GM19025 (cell line): Measurements from ENCODE around the gene KSR1.

Source experiments
- ATAC-seq: cut with Tn5 transposase; IDR thresholded peaks from one replicate; pipeline ENCODE4 v1.9.1; 2021; ENCODE audit warnings: mild to moderate bottlenecking, low read depth, moderate library complexity; ENCODE audit not compliant: unreplicated experiment

KSR1 gene

DNA sequence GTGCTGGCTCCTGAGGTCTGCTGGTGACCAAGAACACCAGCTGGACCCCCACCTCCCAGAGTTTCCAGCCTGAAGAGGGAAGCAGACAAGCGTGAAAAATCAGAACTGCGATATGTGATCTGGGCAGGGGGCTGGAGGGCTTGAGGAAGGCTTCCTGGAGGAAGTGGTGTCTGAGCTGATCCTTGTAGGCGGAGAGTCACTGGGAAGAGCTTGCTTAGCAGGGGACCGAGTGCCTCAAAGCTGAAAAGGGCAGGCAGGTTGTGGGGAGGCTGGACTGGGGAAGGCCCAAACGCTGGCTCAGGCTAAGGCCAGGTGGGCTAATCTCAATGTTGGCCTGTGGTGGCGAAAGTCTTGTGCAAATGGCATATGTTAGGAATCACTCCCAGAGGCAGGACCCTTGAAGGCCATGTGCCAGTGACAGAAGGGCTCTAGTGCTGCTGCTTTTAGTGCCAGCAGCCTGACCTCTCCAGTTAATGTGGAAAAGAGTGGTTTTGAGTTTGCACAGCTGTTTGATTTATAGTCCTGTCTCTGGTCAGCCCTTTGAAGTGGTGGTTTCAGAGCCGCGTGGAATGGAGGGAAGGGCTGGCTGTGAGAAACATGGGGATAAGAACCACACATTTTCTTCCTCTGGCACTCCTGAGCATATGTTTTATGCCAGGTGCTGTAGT lies 89.4 kb downstream of the KSR1 start:
- no peak for ATAC-seq

- no peak for ATAC-seq
Measured at GRCh38 chr17:27546624-27547300, 90.5 kb downstream of the KSR1 start.

DNA sequence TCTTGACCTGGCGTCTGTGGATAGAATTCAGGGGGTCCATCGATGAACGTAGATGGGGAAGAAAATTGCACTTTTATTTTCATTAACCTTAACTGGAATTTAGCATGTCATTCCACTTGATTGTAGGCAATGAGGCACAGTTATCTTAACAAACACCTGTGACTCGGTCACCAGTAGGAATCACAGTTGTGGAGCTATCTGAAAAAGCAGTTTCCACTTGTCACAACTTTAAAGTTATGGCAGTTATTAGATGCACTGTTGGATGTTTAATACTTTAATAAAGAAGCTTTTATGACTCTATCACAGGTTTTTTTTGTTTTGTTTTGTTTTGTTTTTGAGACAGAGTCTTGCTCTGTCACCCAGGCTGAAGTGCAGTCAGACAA lies 91.0 kb downstream of the KSR1 start:
- no peak for ATAC-seq

- no peak for ATAC-seq
Measured at GRCh38 chr17:27548369-27548768, 92.1 kb downstream of the KSR1 start.

DNA sequence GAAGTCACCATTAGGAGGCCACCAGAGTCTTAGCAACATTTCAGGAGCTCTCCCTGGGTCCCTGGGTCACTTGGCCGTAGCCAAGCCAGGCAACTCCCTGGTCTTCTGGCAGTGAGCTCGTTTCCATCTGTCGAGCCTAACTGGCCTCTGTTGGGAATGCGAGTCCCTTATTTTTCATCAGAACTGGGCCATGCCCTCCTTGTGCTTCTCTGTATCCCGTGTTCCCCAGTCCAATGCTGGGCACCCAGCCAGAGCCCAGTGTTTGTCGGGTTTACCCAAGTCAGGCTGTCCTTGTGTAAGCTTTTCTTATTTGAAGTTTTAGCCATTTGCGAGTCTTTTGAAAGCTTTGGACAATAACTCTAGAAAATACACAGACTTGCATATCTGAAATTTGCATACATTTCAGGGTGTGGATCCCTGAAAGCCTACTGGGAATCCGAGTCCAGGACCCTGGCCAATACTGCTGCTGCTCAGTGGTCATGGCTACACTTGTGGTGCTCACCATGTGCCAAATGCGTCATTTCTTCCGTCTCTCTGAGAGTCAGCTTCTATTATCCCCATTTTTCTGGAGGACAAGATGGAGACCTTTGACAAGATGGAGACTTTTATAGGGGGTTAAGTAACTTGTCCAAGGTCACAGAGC lies 93.1 kb downstream of the KSR1 start:
- ATAC-seq: no peak

DNA sequence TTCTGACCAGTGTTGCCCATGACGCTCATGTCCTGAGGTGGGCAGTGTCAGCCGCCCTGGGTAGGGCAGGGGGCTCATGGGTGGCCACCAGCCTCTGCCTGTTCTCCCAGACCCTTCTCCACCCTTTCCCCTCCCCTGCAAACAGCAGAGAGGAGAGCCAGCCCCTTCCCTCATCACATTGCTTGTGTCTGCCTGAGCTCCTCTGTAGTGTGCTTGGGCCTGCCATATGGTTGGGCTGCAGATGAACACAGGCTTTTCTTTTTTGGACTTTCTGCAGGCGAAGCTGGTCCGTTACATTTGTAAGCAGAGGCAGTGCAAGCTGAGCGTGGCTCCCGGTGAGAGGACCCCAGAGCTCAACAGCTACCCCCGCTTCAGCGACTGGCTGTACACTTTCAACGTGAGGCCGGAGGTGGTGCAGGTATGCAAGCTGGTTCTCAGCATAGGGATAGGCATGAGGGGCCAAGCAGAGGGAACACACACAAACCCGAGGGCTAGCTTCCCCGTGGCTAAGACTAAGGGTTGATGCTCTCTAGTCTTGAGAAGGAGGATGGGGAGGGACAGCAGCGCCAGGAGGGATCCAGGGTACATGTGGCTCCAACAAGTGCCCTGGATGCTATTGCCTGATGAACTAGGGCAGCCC lies 94.2 kb downstream of the KSR1 start:
- no peak for ATAC-seq

- ATAC-seq: no peak
Measured at GRCh38 chr17:27550974-27551505, 94.8 kb downstream of the KSR1 start.

DNA sequence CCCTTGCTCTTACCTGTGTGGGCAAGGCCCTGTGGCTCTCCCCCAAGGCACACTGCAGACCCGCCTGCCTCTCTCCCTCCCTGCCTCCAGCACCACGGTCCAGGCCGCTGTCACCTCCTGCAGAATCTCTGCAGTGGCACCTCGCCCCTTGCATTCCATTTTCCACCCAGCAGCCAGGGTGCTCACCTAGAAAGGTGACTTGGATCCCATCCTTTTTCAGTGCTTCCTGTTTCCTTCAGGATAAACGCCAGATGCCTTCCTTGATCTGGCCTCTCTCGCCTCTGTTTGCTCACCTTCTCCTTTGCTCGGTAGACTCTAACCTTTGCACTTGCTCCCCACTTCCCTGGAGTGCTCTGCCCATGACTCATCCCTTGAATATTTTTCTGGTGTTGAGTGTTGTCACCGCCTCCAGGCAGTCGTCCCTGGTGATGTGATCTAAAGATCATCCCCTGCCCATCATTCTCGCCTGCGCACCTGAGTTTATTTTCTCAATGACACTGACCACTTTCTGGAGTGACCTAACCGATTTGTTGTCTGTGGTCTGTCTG lies 95.5 kb downstream of the KSR1 start:
- ATAC-seq: no peak

DNA sequence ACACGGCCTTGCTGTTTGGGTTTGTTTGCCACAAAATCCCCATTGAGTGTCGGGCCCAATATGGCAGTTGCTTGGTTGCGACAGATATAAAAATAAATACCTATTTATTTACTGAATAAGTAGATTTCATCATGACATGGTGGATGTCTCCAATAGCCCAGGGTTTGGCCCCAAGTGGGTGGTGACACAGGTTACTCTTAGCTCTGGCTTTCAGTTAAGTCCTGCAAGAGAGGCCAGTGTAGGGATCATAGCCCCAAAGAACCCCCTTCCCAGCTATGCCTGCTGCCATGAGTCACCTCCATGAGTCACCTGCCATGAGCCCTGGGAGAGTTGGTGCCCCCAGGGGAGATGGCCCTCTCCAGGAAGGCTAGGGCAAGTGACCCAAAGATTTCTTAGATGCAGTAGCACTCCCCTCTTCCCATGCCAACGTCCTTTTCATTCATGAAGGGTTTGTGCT lies 96.1 kb downstream of the KSR1 start:
- ATAC-seq: no peak

DNA sequence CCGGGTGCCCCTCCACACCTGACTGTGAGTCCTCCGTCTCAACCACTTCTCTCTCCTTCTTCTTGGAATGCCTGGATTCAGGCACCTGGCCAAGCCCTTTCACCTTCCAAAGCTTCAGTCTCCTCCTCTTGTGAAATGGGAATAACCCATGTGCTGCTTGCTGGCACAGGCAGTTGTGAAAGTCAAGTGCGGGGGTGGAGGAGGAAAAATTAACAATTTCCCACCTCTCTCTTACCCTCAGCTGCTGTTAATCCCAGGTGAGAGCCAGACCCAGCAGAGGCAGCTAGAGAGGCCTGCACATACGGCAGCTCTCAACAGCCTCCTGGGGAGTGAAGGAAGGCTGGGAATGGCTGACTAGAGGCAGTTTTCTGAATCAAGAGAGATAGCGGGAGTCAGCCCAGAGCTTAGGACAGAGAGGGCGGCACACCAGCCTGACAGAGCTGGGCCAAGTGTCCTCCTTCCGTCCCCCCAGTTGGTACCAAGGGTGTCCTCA lies 96.8 kb downstream of the KSR1 start:
- ATAC-seq: no peak

GRCh38 chr17:27554152-27554551 lies 97.9 kb downstream of the KSR1 start:
- ATAC-seq: no peak

DNA sequence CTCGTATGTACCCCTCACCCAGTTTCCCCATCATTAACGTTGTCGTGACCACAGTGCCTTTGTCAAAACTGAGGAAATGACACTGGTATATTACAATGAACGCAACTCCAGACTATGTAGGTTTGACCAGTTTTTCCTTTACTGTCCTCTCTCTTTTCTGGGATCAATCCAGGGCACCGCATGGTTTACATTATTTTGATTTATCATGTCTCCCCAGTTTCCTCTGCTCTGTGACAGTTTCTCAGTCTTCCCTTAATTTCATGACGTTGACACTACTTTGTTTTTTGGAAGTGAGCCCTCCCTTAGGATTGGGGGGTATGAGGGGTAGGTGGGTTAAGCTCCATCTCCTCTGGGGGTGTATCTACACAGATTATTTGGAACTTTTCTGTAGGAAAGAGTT lies 98.7 kb downstream of the KSR1 start:
- no peak for ATAC-seq

DNA sequence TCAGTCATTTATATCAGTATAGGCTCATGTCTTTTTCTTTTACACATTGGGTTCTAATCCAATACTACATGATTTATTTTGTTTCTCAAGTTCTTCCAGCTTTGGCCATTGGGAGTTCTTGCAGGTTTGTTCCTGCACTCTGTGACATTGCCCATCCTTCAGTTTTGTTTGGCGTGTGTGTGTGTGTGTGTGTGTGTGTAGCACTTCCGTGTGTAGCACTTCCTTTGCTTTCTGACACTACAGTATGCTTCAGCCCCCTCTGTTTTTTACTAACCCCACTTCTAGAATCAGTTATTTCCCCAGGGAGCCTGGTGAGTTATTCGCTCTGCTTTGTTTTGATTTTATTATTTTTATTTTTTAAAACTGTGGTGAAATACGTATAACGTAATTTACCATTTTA lies 99.1 kb downstream of the KSR1 start:
- ATAC-seq: no peak

- no peak for ATAC-seq
Measured at GRCh38 chr17:27558341-27558740, 102.1 kb downstream of the KSR1 start.

DNA sequence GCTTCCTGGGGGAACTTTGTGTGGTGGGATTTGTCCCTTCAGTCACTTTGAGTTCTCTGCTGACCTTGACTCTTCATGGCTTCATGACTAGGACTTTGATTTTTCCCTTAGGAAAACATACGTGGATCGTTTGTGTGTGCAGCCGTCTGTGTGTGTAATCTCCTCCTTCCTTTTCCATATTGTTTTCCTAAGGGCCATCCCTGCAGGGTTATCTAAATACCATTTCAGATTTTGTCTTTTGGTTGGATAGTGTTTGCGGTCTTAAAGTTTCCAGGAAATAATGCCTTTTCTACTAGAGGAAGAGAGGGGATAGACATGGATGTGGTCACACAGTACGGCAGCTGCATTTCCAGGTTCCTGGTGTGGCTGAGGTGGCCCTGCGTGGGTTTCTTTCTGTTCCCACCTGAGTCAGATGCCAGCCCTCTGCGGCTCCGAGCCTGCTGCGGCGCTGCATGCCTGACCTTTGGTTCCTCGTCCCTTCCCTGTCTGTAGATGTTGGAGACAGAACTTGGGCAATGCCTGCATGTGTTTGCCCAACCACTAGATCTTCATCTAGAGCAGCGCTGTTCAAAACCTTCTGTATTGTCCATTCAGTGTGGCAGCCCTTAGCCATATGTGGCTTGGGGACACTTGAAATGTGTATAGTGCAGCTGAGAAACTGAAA lies 102.7 kb downstream of the KSR1 start:
- ATAC-seq: no peak

DNA sequence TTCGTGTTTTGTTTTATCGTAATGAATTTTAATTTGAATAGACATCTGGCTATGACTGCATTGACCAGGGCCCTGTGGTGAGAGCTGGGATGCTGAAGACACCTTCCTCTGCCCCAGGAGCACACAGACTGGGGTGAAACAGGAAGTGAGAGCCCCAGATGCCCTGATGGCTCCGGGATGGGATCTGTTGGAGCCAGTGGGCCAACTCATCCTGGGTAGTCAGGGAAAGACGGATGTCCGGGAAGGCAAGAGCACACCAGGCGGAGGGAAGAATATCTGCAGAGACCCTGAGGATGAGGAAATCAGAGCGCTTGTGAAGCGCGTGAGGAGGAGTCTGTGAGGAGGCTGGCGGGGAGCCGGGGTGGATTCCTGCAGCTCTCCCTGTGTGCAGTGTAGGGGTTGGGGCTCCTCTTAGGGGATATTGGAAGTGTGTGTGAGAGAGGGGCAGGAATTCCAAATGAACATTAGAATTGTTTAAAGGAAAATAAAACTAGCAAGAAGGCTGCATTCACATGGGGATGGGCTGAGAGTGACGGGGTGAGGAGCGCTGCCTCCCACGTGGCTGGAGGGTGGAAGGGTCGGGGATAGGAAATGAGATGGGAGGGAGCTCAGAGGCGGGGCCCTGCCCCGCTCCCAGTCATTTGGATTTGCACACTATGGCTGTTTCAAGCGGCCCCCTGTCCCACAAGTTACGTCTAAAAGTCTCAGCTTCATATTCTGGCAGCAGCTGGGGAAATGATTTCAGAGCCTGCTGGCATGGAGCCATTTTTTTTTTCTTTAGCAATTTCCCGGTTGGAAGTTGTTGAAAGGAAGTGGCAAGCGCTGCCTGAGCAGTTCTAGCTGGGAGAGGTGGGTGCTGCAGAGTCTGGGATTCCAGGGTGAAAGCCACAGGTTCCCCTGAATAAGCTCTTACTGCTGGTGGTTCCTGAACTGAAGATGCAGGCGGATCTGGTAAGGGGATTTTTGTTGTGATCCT lies 103.5 kb downstream of the KSR1 start:
- no peak for ATAC-seq

GRCh38 chr17:27560668-27561067 lies 104.4 kb downstream of the KSR1 start:
- ATAC-seq: no peak

- ATAC-seq: no peak
Measured at GRCh38 chr17:27562777-27563455, 106.7 kb downstream of the KSR1 start.
